Measurements from ENCODE around the gene KRTAP4-1.

KRTAP4-1 gene

DNA sequence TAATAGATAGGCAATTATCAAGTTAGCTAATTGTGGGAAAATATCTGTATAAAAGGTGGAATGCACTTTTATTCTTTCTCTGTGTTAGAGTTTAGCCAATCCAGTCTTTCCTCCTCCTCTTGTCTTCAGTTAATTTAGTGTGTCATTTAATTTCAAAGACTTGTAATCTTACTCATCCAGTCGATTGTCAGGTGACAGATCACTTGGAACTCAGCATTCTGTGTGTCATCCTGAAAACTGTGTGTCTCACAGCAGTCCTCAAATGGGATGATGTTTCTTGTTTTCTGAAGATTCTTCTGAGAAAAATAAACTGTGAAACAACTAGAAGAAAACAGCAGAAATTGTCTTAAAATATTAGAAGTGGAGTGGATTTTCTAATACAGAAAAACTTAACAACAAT is 290 bp upstream of the KRTAP4-1 start:
- Histone ChIP-seq H3K27ac (replicated peaks) (no peak overlapping the region), H3K4me3 (replicated peaks; ENCODE audit: insufficient read depth, low read length) (no peak overlapping the region), H3K27me3 (ENCODE audit: insufficient read depth, poor library complexity, severe bottlenecking) (peaks cover 2% of the 10 kb centered on the region)
- TF ChIP-seq, protein P1, sequence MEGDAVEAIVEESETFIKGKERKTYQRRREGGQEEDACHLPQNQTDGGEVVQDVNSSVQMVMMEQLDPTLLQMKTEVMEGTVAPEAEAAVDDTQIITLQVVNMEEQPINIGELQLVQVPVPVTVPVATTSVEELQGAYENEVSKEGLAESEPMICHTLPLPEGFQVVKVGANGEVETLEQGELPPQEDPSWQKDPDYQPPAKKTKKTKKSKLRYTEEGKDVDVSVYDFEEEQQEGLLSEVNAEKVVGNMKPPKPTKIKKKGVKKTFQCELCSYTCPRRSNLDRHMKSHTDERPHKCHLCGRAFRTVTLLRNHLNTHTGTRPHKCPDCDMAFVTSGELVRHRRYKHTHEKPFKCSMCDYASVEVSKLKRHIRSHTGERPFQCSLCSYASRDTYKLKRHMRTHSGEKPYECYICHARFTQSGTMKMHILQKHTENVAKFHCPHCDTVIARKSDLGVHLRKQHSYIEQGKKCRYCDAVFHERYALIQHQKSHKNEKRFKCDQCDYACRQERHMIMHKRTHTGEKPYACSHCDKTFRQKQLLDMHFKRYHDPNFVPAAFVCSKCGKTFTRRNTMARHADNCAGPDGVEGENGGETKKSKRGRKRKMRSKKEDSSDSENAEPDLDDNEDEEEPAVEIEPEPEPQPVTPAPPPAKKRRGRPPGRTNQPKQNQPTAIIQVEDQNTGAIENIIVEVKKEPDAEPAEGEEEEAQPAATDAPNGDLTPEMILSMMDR (IDR thresholded peaks at IDR 0.05; ENCODE audit: insufficient read depth, low read length) = no peak
- TF ChIP-seq, protein P2, sequence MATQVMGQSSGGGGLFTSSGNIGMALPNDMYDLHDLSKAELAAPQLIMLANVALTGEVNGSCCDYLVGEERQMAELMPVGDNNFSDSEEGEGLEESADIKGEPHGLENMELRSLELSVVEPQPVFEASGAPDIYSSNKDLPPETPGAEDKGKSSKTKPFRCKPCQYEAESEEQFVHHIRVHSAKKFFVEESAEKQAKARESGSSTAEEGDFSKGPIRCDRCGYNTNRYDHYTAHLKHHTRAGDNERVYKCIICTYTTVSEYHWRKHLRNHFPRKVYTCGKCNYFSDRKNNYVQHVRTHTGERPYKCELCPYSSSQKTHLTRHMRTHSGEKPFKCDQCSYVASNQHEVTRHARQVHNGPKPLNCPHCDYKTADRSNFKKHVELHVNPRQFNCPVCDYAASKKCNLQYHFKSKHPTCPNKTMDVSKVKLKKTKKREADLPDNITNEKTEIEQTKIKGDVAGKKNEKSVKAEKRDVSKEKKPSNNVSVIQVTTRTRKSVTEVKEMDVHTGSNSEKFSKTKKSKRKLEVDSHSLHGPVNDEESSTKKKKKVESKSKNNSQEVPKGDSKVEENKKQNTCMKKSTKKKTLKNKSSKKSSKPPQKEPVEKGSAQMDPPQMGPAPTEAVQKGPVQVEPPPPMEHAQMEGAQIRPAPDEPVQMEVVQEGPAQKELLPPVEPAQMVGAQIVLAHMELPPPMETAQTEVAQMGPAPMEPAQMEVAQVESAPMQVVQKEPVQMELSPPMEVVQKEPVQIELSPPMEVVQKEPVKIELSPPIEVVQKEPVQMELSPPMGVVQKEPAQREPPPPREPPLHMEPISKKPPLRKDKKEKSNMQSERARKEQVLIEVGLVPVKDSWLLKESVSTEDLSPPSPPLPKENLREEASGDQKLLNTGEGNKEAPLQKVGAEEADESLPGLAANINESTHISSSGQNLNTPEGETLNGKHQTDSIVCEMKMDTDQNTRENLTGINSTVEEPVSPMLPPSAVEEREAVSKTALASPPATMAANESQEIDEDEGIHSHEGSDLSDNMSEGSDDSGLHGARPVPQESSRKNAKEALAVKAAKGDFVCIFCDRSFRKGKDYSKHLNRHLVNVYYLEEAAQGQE (IDR thresholded peaks at IDR 0.05; ENCODE audit: insufficient replicate concordance, low read depth) = no peak
- TF ChIP-seq SPI1 (IDR thresholded peaks at IDR 0.05; ENCODE audit: borderline replicate concordance, low read depth) (no peak), GABPA (IDR thresholded peaks at IDR 0.05; ENCODE audit: low read depth) (no peak), POLR2AphosphoS5 (IDR thresholded peaks at IDR 0.05; ENCODE audit: low read depth) (no peak)
- DNase-seq (ENCODE audit: low read depth in 1 of 2, low spot score in 1 of 2) = no peak

DNA sequence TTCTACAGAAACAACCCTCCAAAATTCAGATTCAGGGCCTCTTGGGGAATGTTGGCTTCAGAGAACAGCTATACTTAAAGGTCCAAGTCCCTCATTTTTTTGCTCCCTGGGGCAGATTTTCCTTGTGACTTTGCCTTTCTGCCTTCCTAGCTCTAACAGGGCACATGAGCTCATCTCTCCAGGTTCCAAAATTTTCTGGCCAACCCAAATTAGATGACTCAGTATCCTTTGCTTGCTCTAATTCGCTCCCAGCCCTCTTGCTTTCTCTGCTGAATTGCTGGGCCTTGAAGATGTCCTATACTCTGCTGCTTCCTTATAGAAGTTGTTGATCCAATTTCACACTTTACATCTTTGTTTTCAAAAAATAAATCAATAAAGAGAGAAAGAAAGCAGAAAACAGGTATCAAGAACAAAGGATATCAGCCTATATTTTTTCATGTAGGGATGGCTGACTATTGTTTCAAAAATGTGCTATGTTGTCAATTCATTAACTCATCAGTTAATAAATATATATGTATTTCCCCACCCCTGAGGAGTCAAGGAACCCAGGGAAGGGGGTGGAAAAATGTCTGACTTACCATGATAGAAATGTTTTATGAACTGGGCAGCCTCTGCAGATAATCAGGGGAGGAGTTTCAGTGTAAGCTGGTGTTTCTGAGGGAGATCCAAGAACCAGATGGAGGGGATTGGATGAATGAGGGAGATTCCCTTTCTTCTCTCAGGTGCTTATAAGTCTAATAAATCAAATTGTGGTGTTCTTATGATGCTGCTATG is 5.7 kb downstream of the KRTAP4-1 start:
- Histone ChIP-seq H3K27me3 (ENCODE audit: insufficient read depth, poor library complexity, severe bottlenecking) (no peaks in the 10 kb centered on the region), H3K27ac (replicated peaks) (no peak overlapping the region), H3K4me3 (replicated peaks; ENCODE audit: insufficient read depth, low read length) (no peak overlapping the region)
- DNase-seq (ENCODE audit: low read depth in 1 of 2, low spot score in 1 of 2) = no peak
- no peak for TF ChIP-seq POLR2AphosphoS5 (IDR thresholded peaks at IDR 0.05; ENCODE audit: low read depth)
- TF ChIP-seq SPI1 (IDR thresholded peaks at IDR 0.05; ENCODE audit: borderline replicate concordance, low read depth) = no peak
- TF ChIP-seq, protein P1 (IDR thresholded peaks at IDR 0.05; ENCODE audit: insufficient read depth, low read length) = no peak
- TF ChIP-seq, protein P2 (IDR thresholded peaks at IDR 0.05; ENCODE audit: insufficient replicate concordance, low read depth) = no peak
- TF ChIP-seq GABPA (IDR thresholded peaks at IDR 0.05; ENCODE audit: low read depth) = no peak

DNA sequence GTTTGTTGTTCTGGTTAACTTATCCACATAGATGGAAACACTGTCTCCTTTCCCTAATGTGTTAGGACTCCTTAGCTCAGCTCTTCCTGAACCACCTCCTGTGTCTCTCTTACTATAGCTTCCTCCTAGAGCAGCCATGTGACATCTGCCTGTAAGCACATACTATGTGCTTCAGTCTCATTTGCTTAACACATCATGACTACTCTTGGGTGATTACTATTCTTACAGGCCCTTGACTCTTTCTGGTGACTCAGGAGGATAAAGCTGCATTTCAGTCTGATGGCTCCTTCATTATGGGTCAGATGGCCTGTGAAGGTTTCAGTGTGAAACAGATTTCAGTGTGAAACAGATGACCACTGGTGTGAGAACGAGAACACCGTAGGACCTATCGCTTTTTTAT is 6.4 kb downstream of the KRTAP4-1 start:
- no peaks in the 10 kb centered on the region for H3K27me3 ChIP-seq (ENCODE audit: insufficient read depth, poor library complexity, severe bottlenecking)
- H3K4me3 ChIP-seq (replicated peaks; ENCODE audit: insufficient read depth, low read length) = no peak overlapping the region
- TF ChIP-seq, protein P1 (IDR thresholded peaks at IDR 0.05; ENCODE audit: insufficient read depth, low read length) = no peak
- TF ChIP-seq, protein P2 (IDR thresholded peaks at IDR 0.05; ENCODE audit: insufficient replicate concordance, low read depth) = no peak
- TF ChIP-seq SPI1 (IDR thresholded peaks at IDR 0.05; ENCODE audit: borderline replicate concordance, low read depth) (no peak), POLR2AphosphoS5 (IDR thresholded peaks at IDR 0.05; ENCODE audit: low read depth) (no peak), GABPA (IDR thresholded peaks at IDR 0.05; ENCODE audit: low read depth) (no peak)
- H3K27ac ChIP-seq (replicated peaks) = no peak overlapping the region
- no peak for DNase-seq (ENCODE audit: low read depth in 1 of 2, low spot score in 1 of 2)

Data from HL-60 (cell line).